Umbilical cord (tissue), 2 donors: ENCODE results near the gene CAMTA1. TPM values are rescaled to one million over a fixed set of nuclear protein-coding genes. Genes with fewer than 3 reads are reported as not detected.
"Not testable (repeated sequence)": the region's sequence is repeated elsewhere in the genome, so short reads cannot be mapped to it uniquely, and the experiment has no call there.

Experiments
- DNase-seq: peaks from one replicate; pipeline ENCODE4 v3.0.0-alpha.2; 2015; ENCODE audit warnings: low spot score
- total RNA-seq: library from RNA; depleted of rRNA; stranded (reverse); fragments of >200 nt; gene quantifications from one replicate; pipeline ENCODE4 v1.2.3, GENCODE V29; 2014; ENCODE audit warnings: low replicate concordance; ENCODE audit not compliant: insufficient read depth

The CAMTA1 gene
- total RNA-seq, 1 donor from 2014 or later = 29.6 TPM

DNA sequence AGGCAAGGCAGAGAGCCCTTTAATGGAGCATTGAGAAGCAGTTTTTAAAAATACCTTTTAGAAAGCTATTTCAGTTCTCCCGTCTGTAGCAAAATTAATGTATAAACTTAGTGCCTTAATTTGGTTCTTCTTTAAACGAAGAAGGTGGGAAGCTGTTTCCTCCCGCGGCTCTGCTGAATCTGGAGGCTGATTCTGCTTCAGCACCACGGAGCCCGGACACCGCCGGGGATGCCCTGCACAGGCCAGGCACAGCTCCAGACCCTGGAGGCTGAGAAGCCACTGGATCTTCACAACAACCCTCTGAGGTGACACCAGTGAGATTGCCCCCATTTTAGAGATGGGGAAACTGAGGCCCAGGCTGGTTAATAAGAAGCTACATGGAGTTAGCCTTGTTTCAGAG lies 810.1 kb downstream of the CAMTA1 start:
- no peak for DNase-seq

DNA sequence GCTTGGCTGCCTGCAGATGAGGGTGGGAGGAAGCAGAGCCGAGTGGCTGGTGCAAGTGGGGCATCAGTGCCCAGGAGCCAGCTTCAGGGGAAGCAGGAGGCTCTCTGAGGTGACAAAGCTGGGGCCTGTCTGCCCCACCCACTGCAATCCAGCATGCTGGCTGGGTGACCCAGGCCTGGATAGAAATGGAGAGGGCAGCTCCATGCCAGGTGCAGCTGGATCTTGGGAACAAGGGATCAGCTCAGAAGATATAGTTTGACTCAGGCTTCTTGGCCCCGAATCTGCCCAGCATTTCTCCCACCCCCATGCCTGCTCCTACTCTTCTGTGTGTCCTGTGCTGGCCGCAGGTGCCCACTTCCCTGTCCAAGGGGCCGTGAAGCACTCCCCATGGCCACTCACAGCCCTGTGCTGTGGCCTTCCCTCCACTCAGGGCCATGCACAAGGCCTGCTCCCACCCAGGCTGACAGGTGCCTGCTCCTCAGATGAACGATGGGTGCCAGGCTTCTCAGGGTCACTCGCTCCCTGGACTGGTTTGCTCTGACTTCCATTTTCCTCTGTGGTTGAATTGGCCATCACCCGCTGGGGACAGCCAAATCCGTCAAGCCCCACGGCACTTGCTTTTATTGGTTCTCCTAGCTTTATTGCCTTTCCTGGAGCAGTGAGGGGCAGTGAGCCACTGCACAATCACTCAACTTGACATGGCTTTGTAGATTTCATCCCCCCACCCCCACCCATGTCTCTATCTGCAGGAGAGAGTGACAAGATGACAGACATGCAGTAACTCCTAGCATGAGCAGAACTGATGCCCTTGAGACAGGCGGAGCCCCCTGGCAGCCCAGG lies 811.1 kb downstream of the CAMTA1 start:
- no peak for DNase-seq

DNA sequence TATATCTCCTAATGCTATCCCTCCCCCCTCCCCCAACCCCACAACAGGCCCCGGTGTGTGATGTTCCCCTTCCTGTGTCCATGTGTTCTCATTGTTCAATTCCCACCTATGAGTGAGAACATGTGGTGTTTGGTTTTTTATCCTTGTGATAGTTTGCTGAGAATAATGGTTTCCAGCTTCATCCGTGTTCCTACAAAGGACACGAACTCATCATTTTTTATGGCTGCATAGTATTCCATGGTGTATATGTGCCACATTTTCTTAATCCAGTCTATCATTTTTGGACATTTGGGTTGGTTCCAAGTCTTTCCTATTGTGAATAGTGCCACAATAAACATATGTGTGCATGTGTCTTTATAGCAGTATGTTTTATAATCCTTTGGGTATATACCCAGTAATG lies 812.8 kb downstream of the CAMTA1 start:
- not testable (repeated sequence) for DNase-seq

DNA sequence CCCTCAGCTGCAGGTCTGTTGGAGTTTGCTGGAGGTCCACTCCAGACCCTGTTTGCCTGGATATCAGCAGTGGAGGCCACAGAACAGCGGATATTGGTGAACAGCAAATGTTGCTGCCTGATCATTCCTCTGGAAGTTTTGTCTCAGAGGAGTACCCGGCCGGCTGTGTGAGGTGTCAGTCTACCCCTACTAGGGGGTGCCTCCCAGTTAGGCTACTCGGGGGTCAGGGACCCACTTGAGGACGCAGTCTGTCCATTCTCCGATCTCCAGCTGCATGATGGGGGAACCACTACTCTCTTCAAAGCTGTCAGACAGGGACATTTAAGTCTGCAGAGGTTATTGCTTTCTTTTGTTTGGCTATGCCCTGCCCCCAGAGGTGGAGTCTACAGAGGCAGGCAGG lies 819.7 kb downstream of the CAMTA1 start:
- DNase-seq = not testable (repeated sequence)

DNA sequence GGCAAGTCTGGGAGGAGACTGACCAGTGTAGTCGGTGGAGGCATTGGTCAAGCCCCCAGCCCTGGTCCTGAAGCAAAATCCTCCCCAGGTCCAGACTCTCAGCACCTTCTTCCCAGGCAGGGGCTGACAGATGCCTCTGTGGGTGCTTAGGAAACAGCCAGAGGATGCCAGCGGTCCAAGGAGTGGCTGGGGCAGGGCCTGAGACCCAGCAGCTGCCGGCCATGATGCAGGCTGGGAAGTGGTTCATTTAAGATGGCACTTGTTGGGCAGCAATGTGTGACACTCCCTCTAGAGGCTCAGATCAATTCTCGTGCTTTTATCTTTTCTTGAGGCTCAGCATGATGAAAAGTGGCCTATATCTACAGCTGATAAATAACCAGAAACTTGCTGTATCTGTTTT lies 820.8 kb downstream of the CAMTA1 start:
- DNase-seq = no peak

DNA sequence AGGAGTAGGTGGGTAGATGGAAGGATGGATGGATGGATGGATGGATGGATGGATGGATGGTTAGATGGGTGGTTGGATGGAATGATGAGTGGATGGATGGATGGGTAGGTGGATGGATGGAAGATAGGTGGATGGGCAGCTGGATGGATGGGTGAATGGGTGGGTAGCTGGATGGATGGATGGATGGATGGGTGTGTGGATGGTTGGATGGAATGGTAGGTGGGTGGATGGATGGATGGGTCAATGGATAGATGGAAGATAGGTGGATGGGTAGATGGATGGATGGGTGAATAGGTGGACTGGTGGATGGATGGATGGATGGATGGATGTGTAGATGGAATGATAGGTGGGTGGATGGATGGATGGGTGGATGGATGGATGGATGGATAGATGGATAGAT lies 821.8 kb downstream of the CAMTA1 start:
- no peak for DNase-seq

DNA sequence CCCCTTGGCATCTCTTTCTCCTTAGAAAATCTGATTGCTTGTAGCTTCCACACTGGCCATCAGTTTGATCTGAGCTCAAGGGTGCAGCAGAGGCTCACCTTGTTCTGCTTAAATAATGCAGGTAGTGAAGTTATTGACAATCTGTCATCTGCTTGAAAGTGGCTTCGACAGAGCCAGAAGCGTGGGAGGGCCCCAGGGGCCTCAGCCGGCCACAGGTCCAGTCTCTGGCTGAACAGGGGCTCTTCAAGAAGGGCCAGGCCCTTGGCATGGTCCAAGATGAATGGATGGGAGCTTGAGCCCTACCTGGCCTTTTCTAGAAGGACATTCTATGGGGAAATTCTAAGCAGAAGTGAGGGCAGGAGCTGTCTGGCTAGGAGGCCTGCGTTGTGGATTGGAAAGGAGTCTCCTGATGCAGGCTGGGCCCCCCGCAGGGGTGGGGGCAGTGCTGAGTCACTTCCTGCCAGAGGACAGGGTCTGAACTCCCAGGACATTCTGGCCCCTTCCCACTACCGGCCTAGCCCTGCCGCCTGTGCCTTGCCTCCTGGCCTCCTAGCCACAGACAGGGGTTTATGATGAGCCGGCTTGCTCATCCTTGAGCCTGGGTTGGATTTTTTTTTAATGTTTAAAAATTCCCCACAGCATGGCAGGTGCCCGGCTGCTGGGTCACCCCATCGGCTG lies 823.5 kb downstream of the CAMTA1 start:
- no peak for DNase-seq

DNA sequence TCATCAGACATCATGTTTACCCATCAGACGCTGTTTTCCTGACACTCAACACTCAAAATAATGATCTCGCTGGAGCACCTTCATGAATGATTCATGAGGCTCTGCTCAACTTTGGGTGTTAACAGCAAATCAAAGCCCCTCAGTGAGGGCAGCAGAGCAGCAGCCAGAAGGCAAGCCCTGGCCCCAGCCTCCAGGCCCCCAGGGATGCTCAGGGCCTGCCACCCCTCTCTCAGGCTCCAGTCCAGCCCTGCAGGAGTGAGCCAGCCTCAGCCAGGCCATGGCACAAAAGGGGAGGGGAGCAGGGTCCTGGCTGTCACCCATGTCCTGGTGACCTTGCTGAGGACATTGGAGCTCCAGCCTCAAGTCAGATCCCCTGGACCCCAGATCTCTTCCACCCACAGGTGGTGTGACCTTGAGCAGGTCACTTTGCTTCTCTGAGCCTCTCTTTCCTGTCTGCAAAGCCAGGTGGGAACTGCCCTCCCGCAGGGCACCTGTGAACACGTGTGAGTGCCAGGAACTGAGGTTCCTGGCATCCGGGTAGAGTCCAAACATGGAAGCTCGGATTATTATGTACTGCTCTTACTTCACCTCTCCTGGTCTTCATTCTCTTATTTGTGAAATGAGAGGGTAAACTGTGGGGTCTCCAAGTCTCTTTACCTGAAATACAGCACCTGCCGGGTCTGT lies 824.2 kb downstream of the CAMTA1 start:
- no peak for DNase-seq

DNA sequence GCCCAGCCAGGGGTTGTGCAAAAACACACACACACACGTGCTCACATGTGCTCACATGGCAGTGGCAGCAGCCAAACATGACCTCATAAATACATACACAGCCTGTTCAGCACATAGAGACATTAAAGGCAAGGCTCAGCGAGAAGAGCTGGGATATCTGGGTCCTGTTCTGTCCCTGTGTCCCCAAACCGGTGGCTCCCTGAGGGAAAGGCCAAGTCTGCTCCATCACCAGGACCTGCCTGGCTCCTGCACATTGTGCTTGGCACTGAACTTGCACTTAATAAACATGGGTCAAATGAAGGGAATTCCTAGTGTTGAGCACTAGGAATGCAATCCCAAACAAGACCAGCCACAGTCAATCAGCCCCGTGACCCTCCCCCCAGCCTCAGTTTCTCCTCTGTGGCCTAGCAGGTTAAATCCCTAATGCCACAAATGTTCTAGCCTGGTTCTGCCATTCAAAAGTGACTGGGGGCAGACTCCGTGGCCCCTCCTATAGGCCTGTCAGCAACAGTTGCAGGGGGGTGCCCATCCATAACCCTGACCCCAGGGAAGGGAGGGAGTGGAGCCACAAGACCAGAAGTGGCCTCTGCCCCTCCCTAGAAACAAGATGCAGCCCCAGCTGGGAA lies 825.0 kb downstream of the CAMTA1 start:
- DNase-seq = no peak

DNA sequence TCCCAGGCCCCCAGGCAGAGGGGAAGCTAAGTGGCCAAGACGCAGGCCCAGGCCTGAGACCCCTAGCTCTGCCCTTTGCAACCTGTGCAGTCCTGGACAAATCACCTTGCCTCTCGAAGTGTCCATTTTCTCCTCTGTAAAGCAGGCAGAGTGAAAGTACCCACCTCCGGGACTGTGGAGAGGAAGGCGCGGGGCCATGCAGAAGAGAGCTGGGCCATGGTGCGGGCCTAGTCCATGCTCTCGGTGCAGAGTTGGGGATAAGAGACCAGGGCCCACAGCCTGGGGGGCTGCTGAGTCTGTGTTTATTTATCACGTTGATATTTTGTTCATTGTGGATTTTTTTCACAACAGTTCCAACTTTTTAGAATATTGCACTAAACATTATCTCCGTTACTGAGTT lies 825.7 kb downstream of the CAMTA1 start:
- no peak for DNase-seq

DNA sequence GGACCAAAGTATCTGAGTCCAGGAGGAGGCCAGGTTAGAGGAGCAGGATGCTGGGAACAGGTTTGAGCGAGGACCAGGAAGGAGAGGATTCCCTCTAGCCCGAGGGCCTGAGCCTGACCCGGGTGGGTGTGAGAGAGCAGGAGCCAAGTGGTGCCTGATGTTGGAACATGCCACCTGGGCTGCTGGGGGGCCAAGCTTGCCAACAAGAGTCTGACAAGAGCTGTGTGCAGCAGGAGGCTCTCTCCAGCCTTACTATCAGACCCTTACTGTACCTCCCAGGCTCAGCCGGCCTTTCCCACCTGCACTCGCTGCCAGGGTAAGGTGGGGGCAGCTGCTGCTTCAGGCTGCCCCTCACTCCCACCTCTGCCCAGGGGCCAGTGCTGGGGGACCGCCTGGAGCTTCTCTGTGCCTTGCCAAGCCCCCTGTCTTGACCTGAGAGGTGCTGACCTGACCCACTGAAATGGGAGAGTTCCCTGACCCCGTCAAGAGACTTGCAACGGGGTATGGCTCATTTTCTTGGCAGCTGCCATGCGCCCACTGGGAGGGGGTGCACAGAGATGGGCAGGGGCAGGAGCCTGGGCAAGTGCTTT lies 826.3 kb downstream of the CAMTA1 start:
- DNase-seq = no peak

DNA sequence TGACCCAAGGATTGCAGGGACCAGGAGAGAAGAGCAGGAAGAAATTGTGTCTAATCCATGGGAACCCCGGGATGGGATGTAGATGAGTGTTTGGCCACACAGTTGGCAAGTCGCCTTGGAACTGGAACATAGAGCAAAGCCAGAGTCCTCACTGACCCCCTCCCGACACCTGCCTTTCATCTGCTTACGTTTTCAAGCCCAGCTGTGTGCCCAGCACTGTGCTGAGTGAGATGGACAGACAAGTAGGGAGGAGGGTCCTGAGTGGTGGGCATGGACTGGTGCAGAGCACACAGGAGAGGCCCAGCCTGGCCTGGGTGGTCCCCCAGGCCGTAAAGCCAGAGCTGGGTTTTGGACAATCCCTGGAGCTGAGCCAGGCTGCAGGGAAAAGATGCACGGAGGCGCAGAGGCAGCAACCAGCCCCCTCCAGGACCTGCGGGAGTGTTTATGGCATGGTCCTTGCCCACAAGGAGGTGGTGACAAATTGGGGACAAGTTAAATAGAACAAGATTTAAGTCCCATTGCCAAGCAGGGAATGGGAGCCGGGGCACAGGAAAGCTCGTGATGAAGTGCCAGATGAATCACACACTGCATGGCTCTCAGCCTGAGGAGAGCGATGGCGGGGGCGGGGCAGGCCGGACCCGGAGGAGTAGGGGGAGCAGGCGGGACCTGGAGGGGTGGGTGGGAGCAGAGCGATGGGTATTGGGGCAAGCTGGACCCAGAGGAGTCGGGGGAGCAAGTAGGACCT lies 828.0 kb downstream of the CAMTA1 start:
- DNase-seq = no peak

DNA sequence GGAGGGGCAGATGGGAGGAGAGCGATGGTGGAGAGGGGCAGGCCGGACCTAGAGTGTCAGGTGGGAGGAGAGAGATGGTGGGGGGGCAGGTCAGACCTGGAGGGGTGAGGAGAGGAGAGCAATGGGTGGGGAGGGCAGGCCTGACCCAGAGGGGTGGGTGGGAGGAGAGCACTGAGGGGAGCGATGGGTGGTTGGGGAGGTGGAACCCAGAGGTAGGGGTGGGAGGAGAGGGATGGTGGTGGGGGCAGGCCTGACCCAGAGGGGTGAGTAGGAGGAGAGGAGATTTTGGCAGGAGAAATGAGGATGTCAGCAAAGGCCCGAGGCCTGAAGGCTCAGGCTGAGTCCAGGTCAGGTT lies 828.6 kb downstream of the CAMTA1 start:
- no peak for DNase-seq

DNA sequence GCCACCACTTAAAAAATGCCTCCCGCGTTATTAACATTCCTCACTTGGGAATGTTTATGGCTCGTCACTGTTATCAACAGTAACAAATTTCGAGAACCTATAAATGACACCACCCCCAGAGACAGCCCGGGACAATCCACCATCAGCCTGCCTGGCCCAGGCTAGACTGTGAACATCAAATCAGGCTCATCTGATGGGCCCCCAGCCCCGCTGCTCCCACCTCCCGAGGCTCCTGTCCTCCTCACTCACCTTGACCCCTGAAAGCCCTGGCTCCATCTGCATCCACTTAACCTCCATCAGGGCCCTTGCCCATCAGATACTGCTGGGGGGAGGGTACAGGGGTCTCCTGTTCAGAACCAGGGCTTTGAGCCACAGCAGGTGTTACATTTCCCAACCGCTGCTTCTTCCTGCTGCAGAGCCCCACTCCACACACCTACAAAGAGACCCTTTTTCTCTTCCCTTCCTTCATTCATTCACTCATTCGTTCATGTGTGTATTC lies 829.4 kb downstream of the CAMTA1 start:
- DNase-seq = no peak

DNA sequence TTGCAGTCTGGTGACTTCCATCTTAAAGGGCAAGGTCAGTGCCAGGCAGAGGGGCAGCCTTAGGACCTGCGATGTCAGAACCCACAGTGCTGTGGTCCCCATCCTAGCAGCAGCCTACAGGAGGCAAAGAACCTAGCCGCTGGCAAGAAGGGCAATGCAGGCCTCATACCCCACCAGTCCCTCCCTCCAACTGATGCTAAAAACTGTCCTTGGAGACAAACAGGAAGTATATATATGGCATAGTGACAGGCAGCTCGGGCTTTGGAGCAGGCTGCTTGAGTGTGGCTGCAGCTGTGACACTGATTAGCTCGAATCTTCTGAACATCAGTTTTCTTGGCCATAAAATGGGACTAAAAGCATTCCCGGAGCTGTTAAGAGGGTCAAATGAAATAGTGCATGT lies 829.9 kb downstream of the CAMTA1 start:
- no peak for DNase-seq

DNA sequence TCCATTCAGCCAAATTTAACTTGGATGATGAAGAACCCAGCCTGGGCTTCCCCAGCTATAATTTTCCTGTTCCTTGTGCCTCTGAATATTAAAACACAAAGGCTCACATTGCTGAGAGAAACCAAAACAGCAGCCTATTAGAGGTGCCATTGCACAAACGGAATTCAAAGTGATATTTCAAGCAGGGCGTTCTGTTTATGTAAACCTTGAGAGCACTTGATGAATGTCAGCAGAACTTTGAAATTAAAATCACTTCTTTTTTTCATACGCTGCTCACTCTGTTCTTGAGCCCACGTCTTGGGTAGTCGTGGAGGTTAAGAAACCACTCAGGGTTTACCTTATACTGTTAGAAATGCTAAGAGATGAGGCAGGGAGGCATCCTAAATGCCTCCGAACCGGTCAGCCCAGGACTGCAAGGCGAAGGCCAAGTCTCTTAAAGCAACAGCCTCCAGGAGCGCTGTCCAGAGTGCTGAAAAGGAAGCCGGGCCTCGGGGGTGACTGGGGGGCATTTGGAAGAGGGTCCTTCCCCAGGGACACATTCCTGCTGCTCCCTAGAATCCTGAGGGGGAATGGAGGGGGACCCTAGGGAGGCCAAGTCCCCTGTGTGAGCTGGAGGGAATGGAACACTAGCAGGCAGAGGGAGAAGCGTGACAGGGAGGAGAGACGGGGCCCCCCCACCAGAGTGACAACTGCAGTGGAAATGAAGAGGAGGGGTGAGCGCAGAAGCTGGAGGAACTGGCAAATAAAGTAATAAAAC lies 831.0 kb downstream of the CAMTA1 start:
- peak; percentile 67 for DNase-seq

DNA sequence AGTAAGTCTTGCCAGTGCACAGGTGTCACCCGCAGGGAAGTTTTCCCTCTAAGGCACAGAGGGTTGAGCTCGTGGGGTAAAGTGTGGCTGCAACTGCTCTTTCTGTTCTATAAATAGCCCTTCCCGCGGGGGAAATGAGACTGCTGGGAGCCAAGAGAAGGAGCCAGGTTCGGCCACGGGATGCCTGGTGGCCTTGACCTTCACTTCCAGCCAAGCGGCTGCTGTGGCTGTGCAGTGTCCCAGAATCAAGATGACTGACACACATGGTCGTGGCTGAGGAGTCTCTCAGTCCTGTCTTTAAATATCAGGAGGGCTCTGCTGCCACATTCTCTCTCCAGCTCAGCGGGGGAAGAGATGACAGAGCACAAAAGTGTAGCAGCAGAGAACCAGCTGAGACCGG lies 831.7 kb downstream of the CAMTA1 start:
- DNase-seq = no peak

DNA sequence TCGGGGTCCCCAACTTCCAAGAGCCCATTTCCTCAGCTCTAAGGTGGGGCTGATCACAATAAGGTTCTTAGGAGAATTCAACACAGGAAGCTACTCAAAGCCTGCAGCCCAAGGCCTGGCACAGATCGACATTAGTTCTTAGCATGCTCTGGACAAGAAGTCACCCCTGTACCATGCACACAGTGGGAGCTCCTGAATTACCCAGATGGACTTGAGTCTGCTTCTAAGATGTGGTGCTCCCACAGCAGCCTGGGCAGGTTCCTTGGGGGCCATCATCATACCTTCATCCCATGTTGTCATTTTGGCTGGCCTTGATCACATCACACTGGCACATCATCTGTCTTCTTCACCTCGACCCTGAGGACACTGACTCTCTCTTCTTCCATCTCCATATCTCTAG lies 832.6 kb downstream of the CAMTA1 start:
- DNase-seq = no peak

DNA sequence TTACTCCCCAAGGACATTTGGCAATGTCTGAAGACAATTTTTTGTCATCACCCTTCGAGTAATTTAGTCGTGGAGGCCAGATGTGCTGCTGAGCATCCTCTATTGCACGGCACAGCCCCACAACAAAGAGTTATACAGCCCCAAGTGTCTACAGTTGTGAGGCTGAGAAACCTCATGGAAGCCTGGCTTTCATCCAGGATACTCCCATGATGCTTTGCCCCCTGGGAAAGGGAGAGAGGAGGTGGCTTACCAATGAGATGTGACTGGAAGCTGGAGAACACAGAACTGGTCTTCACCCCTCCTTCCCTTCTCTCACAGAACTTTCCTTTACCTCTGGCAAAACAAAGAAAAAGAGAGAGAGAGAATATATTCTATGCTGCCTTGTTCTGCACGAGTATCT lies 834.9 kb downstream of the CAMTA1 start:
- no peak for DNase-seq
